Fibroblast of upper back skin (primary cell): ENCODE data around the gene FLCN.
"Not testable (repeated sequence)": the region's sequence is repeated elsewhere in the genome, so short reads cannot be mapped to it uniquely, and the experiment has no call there.

Experiments
- DNase-seq: peaks from one replicate; pipeline ENCODE4 v3.0.0-alpha.2; 2013

FLCN gene, protein sequence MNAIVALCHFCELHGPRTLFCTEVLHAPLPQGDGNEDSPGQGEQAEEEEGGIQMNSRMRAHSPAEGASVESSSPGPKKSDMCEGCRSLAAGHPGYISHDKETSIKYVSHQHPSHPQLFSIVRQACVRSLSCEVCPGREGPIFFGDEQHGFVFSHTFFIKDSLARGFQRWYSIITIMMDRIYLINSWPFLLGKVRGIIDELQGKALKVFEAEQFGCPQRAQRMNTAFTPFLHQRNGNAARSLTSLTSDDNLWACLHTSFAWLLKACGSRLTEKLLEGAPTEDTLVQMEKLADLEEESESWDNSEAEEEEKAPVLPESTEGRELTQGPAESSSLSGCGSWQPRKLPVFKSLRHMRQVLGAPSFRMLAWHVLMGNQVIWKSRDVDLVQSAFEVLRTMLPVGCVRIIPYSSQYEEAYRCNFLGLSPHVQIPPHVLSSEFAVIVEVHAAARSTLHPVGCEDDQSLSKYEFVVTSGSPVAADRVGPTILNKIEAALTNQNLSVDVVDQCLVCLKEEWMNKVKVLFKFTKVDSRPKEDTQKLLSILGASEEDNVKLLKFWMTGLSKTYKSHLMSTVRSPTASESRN

DNA sequence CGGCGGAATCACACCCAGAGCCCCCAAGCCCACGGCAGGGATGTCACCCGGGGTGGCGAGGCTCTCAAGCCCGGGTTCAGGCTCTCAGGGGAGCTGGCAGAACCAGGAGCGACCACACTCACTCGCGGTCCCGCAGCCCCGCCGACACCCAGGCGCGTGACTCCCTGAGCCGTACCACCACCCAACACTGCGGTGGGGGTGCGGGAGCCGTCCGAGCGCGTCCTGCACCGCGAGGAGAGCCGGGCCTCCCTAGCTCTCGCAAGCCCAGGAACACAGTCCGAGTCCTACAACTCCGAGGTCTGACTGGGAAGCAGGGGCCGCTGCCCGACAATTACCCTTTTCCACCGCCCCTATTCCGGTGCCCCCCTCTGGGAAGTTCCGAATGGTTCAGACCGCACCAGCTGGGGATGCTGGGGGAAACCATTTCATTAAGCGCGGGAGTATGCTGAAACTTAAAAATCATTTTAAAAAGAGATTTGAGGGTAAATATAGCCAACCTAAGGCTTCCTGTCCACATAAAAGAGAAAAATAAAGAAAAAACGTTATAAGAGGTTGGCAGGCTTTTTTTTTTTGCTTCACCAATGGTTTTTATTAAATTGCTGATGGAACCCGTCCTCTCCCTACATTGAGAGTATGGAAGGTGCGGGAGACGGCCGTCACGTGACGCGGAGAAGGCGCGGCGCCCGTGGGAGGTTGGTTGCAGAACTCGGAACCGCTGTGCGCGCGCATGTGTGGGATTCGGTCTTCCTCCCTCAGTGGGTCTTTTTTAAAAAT is at the start of gene FLCN:
TSS of gene FLCN (minus strand) at position 143 of the 774 bp plus-strand sequence. CDS start 9,031 bp downstream, outside the sequence.
- DNase-seq = peak; percentile 85

DNA sequence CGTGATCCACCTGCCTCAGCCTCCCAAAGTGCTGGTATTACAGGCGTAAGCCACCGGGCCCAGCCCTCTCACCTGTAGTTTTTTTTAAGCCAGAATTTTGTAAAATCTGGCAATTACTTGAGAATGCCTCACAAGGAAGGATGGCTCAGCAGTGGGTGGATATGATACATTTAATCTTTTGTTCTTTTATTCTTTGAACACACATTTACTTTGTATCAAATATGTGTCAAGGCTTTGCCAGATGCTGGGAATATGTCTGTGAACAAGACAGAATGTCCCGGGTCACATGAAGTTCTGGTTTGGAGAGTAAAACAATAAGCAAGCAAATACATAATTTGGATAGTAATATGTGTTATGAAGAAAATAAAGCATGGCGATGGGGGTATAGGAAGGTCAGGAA is 49.0 kb upstream of the FLCN start:
- no peak for DNase-seq

DNA sequence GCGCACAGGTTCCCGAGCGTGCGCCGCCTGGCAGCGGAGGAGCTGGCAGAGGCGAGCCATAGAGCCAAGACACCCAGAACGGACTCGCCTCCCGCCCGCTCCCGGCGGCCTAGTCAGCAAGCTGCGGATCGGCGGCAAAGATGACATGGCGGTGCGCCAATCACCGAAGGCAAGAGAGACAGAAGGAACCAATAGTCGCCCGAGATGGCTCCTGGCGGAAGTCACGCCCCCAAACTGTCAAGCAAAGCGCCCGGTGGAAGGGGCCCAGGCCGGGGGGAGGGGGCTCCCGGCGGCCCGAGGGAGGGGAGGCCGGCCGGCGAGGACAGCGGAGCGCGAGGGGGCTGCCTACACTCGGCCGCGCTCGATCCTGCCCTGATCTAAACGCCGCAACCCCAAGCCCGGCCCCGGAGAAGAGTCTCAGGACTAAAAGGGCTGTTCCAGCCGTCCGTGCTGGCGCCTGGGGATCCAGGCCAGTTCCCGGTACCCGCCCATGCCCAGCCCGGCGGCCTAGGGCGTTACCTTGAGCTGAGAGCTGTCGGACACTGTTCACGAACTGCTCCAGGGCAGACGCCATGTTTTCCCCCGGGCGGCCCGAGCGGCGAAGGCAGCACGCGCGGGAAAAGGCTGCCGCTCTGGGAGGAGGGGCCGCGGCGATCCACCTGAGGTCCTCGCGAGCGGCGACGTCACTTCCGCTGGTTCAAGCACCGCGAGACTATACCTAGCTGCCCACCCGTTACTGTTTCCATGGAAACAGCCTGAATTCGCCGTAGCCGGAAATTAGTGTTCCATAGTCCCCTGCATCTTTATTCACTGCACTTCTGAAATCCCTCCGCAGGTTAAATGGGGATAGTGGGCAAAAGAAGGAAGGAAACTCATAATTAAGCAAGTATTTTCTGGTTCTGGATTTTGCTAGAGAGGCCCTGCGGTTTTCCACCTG is 43.9 kb upstream of the FLCN start, which contains the start of gene COPS3:
TSS of gene COPS3 (minus strand) at position 634 of the 937 bp plus-strand sequence. CDS start at position 574, 60 bp downstream.
- DNase-seq = peak; percentile 98

DNA sequence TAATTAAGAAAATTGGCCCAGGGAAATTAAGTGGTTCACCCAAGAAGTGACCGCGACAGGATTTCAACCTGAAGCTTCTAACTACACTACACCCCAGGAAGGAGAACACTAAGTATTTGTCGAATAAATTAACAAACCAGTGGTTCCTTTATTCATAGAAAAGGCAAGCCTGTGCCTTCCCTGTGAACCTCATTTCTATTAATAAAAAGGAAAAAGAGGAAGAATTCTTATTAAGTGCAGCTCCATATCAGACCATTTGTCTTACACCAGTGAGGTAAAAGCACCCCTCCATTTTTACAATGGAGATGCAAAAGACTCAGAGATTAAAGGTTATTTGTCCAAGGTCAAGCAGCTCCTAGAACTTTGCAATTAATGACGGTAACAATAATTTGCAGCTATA is 42.3 kb upstream of the FLCN start:
- no peak for DNase-seq

DNA sequence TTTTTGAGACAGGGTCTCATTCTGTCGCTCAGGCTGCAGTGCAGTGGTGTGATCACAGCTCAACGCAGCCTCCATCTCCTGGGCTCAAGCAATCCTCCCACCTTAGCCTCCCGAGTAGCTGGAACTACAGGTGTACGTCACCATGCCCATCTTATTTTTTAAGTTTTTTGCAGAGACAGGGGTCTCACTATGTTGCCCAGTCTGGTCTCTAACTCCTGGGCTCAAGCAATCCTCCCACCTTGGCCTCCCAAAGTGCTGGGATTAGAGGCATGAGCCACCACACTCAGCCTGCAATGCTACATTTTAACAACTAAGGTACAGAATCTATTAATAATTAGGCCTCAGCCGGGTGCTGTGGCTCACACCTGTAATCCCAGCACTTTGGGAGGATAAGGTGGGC is 40.5 kb upstream of the FLCN start:
- not testable (repeated sequence) for DNase-seq

DNA sequence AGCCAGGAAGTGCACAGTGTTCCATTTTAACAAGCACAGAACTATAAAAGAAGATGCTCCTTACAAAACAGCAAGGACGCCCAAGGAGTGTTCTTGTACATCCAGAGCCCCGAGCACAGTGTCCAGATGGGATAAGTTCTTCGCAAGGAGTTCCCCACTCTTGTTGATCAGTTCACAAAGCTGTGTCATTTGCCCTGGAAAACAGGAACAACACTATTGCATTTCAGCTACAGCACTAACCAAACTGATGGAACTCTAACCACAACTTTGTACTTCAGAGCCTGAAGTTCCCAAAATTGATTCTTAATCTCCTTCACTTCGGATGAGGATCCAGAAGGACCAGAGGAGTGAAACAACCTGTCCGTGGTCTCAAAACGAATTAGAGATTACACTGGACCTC is 39.0 kb upstream of the FLCN start:
- no peak for DNase-seq

DNA sequence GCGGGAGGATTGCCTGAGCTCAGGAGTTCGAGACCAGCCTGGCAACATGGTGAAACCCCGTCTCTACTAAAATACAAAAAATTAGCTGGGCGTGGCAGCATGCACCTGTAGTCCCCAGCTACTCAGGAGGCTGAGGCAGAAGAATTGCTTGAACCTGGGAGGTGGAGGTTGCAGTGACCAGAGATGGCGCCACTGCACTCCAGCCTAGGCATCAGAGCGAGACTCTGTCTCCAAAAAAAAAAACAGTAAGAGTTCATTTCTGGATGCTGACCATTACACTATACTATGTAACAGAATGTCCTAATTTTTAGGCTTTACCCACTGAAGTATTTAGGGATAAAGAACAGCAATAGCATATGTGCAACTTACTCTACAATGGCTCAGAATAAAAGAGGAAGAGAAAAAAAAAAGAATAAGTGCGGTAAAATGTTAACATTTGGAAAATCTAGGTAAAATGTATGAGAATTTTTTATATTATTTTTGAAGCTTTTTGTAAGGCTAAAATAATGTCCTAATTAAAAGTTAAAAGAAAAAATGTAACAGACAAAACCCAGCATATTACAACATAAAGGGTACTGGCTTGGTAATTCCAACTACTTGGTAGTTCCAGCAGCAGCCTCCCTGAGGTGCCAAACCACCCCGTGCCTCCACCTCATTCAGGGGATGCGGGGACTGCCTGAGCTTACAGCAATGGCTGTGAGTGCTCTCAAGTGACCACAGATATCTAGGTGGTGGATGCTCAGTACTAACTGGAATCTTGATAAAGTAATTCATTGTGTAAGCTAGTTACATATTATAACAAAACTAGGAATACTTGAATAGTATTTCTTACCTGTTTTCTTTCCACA is 33.2 kb upstream of the FLCN start:
- no peak for DNase-seq

DNA sequence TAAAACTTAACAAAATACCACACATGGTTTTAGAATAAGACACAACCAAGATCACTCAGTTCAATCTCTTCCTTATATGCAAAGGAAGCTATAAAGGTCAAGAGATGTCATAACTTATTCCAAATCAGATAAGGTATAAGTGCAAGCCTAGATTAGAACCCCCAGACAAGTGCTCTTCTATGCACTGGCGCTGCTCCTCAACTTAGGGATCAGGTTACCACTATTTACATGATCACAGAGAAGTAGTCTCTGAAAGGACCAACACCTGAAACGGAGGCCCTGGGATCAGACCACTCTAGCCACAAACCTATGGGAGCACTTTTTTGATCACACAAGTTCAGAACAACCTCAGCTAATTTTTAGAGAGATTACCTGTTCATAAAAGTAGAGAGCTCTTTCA is 27.5 kb upstream of the FLCN start:
- no peak for DNase-seq

DNA sequence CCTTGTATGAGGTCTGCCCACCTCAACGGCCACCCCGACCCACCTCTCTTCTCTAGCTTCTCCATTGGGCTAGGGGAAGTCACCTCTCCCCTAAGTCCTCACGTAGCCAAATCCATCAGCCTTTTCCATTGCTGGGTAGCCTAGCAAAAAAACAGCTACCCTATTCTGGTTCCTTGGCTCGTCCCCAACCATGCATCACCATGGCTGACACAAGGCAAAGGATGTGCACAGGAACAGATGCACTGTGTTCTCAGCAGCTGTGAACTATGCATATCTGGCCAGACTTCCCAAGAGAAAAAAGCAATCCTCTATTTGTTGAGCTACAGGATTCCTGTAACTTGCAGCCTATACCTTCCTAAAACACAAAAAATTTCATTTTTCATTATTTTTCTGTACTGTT is 22.0 kb upstream of the FLCN start:
- no peak for DNase-seq

DNA sequence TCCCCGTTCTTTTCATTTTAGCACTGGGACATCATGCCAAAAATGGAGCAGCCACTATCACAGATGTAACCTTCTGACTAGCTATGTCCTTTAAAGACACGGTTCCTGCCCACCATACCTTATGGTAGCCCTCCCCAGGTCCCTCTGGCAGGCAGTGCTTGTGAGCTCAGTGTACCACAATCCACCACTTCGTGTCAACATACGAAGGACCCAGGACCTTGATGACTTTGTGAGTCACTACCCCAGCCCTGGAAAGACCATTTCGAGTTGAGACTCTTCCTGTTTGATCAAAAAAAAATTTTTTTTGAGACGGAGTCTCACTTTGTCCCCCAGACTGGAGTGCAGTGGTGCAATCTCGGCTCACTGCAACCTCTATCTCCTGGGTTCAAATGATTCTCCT is 21.0 kb upstream of the FLCN start:
- DNase-seq = no peak

DNA sequence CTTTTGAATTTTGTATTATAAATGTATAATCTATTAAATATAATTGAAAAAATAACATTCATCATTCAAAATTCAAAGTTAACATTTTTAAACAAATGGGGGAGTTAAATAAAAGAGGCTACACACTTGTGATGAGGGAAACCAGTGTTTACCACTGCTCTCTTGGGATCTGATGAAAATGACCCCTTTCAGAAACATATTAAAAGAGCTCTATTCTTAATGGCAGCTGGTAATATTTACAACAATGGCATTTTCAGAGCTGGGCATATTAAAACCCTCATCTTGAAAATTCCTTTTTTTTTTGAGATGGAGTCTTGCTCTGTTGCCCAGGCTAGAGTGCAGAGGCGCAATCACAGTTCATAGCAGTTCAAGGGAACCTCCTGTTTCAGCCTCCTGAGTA is 19.3 kb upstream of the FLCN start:
- DNase-seq = no peak

DNA sequence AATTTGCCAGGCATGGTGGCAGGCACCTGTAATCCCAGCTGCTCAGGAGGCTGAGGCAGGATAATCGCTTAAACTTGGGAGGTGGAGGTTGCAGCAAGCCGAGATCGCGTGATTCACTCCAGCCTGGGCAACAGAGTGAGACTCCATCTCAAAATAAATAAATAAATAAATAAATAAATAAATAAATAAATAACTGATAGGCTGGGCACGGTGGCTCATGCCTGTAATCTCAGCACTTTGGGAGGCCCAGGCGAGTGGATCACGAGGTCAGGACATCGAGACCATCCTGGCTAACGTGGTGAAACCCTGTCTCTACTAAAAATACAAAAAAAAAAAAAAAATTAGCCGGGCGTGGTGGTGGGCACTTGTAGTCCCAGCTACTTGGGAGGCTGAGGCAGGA is 18.7 kb upstream of the FLCN start:
- DNase-seq = not testable (repeated sequence)

DNA sequence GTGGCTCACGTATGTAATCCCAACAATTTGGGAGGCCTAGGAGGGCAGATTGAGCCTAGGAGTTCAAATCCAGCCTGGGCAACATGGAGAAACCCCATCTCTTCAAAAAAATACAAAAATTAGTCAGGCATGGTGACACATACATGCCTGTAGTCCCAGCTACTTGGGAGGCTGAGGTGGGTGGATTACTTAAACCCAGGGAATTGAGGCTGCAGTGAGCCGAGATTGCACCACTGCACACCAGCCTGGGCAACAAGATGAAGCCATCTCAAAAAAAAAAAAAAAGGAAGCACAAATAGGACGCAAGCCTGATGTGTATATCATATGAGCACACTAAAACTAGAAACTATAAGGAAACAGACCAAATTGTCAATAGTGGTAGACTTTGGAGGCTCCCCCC is 17.1 kb upstream of the FLCN start:
- no peak for DNase-seq

DNA sequence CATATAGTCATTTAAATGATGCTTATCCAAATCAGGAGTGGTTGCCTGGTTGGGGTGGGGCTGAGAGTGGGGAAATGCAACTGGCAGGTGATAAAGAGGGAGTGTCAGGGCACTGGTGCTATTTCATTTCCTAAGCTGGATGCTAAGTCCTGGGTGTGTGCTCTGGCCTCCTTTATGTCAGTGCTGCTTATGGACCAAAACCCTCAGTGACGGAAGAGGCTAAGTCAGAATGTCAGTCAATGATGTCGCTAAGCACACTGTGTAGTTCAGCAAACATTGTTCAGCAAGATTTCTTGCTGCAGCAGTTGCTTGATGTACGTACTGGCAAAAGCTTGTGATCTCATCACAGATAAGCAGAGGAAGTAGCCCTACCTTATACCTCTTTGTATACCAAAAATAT is 16.4 kb upstream of the FLCN start:
- DNase-seq = no peak

DNA sequence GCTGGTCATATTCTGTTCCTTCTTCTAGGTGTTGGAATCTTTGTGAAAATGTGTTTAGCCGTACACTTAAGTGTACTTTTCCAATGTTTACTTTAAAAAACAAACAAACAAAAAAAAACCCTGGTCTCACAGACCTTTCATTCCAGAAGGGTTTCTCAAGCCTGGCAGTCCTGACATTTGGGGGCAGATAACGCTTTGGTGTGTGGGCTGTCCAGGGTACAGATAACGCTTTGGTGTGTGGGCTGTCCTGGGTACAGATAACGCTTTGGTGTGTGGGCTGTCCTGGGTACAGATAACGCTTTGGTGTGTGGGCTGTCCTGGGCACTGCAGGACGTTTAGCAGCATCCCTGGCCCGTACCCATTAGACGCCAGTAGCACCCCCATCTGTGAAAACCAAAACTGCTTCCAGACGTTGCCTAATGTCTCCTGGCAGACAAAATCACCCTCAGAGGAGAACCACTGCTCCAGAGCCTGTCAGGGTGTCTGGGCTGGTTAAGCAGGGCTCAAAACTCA is 15.2 kb upstream of the FLCN start:
- DNase-seq = no peak

DNA sequence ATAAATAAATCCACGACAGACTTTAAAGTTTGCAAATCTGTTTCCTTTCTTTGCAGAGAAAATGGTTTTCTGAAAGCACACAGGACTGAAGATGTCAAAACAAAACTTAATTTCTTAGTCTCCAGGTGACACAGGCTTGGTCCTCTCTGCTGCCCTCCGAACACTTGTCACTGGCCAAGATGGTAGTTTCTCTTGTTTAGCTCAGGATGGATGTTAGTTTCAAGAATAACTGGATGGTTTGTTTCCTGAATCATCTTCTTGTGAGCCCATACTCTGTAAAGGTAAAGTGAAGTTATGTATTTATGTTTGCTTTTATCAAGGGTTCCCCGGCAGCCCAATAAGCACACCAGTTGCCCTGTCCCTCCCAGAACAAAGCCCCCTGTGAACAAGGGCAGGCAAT is 9.9 kb upstream of the FLCN start:
- no peak for DNase-seq

DNA sequence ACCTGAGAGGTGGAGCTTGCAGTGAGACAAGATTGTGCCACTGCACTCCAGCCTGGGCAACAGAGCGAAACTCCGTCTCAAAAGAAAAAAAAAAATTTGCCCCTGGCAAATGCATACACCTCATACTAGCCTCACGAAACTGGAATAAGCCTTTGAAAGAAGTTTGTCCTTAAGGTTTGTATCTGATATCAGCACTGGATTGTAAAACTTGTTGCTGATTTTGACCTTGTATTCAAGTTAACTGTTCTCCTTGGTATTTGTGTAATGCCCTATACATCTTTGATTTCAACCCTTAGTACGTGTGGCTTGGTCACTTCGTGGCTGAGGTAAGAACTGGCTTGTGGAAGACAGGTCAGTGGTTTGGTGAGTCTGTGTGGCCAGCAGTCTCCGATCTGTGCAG is 6.2 kb upstream of the FLCN start:
- no peak for DNase-seq

DNA sequence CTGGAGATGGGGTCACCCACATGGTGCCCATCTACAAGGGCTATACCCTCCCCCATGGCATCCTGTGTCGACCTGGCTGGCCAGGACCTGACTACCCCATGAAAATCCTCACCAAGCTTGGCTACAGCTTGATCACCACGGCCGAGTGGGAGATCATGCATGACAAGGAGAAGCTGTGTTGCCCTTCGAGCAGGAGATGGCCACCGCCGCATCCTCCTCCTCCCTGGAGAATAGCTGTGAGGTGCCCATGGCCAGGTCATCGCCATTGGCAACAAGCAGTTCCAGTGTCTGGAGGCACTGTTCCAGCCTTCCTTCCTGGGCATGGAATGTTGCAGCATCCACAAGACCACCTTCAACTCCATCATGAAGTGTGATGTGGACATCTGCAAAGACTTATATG is 5.3 kb upstream of the FLCN start:
- DNase-seq = no peak

DNA sequence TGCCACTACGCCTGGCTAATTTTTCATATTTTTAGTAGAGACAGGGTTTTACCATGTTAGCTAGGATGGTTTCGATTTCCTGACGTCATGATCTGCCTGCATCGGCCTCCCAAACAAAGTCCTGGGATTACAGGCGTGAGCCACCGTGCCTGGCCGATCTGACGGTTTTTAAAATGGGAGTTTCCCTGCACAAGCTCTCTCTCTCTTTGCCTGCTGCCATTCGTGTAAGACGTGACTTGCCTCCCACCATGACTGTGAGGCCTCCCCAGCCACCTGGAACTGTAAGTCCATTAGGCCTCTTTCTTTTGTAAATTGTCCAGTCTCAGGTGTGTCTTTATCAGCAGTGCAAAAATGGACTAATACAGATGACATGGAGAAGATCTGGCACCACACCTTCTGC is 4.7 kb upstream of the FLCN start:
- no peak for DNase-seq

DNA sequence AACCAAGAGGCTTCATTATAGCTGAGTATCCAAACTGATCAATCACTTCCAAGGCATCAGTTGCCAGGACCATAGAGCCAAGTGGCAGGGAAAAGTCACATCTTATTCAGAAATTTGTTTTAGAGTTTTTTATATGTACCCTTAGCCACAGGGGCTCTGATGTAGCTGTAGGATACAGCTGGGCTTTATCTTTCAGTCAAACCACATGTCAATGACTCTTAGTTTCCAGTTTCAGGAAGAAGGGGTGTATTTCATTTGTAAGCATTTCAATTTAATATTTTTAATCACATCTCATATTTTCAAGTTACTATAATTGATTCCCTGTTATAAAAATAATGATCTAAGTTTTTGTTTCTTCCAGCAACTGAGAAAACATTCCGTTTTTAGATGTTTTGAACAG is 2.9 kb upstream of the FLCN start:
- no peak for DNase-seq

DNA sequence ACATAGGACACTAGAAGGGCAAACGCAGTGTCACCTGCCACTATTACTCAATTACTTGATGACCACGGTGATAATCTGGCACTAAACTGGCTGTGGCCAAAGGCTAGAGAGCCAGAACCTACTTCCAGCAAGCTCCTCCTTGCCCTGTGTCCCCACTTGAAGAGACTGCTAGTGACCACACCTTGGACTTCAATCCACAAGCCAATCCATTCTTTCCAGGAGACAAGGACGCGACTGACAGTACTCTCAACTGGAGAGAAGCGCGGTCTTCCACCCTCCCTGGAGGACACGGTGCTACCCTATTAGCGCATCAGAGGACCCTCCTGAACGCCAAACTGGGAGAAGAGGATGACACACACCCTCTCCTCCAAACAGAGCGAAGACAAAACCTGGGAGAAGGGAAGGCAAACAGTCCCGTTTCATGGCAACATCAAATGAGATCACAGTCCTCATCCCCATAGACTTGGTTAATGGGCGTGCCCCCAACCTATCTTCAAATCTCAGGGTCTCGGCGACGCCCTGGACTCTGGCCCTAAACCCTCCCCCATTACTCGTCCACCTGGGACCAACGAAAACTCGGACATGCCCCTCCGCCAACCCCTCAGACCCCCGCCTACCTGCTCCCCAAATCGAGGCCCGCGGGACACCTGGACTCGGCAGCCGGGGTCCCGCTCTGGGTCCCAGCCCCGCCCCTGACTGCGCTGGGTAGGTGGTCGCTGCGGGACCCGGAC is 508 bp downstream of the FLCN start:
- DNase-seq = peak; percentile 21
